IMR-90 (cell line): ENCODE data around the gene TDRD1. TPM values are rescaled to one million over a fixed set of nuclear protein-coding genes. Genes with fewer than 3 reads are reported as not detected.

ENCODE experiments used
- ATAC-seq: fragments of 200-7000 bp; cut with Tn5 transposase; 2 replicates; pipeline ENCODE4 v1.9.1; 2020; ENCODE audit warnings: low read depth, mild to moderate bottlenecking, moderate library complexity
- BruUV-seq: library from RNA; stranded (reverse); fragments of 400-500 nt; replicated peaks from 2 replicates; lab custom pipeline; 2021; lab: Mats Ljungman, UMichigan
- CTCF ChIA-PET: fragments of 300-600 bp; formaldehyde crosslinking; extraction: SDS; loops from one replicate; lab custom pipeline; 2021; ENCODE audit warnings: antibody characterized with exemption; lab: Yijun Ruan, JAX
- POLR2A ChIA-PET: fragments of 300-600 bp; sonication (Branson Sonifier 250); formaldehyde crosslinking; loops from one replicate; lab custom pipeline; 2022; ENCODE audit warnings: antibody characterized with exemption; ENCODE audit not compliant: unreplicated experiment; lab: Charles Lee
- DNase-seq: peaks from one replicate; pipeline ENCODE4 v3.0.0; 2013
- H2AFZ ChIP-seq: replicated peaks from 2 replicates; pipeline ENCODE3; 2013; ENCODE audit warnings: low read length, mild to moderate bottlenecking; ENCODE audit not compliant: poor library complexity
- H2AK5ac ChIP-seq: 2 replicates; pipeline ENCODE4 v1.6.1; 2013; ENCODE audit warnings: low read depth, low read length, inconsistent platforms
- H2AK9ac ChIP-seq: replicated peaks from 2 replicates; pipeline ENCODE3; 2013; ENCODE audit warnings: mild to moderate bottlenecking, low read depth, low read length, moderate library complexity; ENCODE audit not compliant: poor library complexity
- H2BK120ac ChIP-seq: 2 replicates; pipeline ENCODE4 v1.6.1; 2013; ENCODE audit warnings: low read depth, low read length, inconsistent platforms
- H2BK15ac ChIP-seq: 3 replicates; pipeline ENCODE4 v1.6.1; 2013; ENCODE audit warnings: low read depth, low read length, inconsistent platforms
- H2BK20ac ChIP-seq: 2 replicates; pipeline ENCODE4 v1.6.1; 2013; ENCODE audit warnings: low read depth, mild to moderate bottlenecking, inconsistent platforms, low read length, moderate library complexity
- H2BK5ac ChIP-seq: 2 replicates; pipeline ENCODE4 v1.6.1; 2013; ENCODE audit warnings: mild to moderate bottlenecking, low read depth, low read length, inconsistent platforms; ENCODE audit not compliant: poor library complexity, severe bottlenecking
- H3K14ac ChIP-seq: replicated peaks from 2 replicates; pipeline ENCODE4 v1.6.1; 2013; ENCODE audit warnings: low read depth, low read length, inconsistent platforms
- H3K18ac ChIP-seq: 2 replicates; pipeline ENCODE4 v1.6.1; 2013; ENCODE audit warnings: low read depth, low read length, control low read depth
- H3K23ac ChIP-seq: 2 replicates; pipeline ENCODE4 v1.6.1; 2013; ENCODE audit warnings: low read depth, low read length, inconsistent platforms
- H3K27ac ChIP-seq: 2 replicates; pipeline ENCODE4 v1.5.1; 2013; ENCODE audit warnings: mild to moderate bottlenecking, control low read depth, low read length; ENCODE audit not compliant: insufficient read depth
- H3K27me3 ChIP-seq: 2 replicates; pipeline ENCODE4 v1.6.1; 2013; ENCODE audit warnings: low read length; ENCODE audit not compliant: control insufficient read depth, insufficient read depth
- H3K36me3 ChIP-seq: 2 replicates; pipeline ENCODE4 v1.6.1; 2013; ENCODE audit warnings: low read length, mixed read lengths; ENCODE audit not compliant: control insufficient read depth, insufficient read depth
- H3K4ac ChIP-seq: 2 replicates; pipeline ENCODE4 v1.6.1; 2013; ENCODE audit warnings: low read depth, low read length, inconsistent platforms
- H3K4me1 ChIP-seq: 2 replicates; pipeline ENCODE4 v1.6.1; 2013; ENCODE audit warnings: low read length, mixed read lengths; ENCODE audit not compliant: control insufficient read depth, insufficient read depth
- H3K4me2 ChIP-seq: 2 replicates; pipeline ENCODE4 v1.6.1; 2013; ENCODE audit warnings: low read depth, mild to moderate bottlenecking, control low read depth, low read length, moderate library complexity
- H3K4me3 ChIP-seq: 2 replicates; pipeline ENCODE4 v1.5.1; 2013; ENCODE audit warnings: low read depth, mild to moderate bottlenecking, control low read depth, low read length, moderate library complexity; ENCODE audit not compliant: insufficient read depth
- H3K56ac ChIP-seq: 2 replicates; pipeline ENCODE4 v1.6.1; 2013; ENCODE audit warnings: low read length, inconsistent platforms; ENCODE audit not compliant: insufficient read depth; ENCODE audit errors: extremely low read depth
- H3K79me1 ChIP-seq, 2 experiments: 2 replicates each; pipeline ENCODE4 v1.6.1; 2013; ENCODE audit warnings: low read length in 2 of 2, inconsistent platforms in 1 of 2, low read depth in 1 of 2
- H3K9ac ChIP-seq: 2 replicates; pipeline ENCODE4 v1.6.1; 2013; ENCODE audit warnings: low read depth, low read length, control low read depth
- H3K9me1 ChIP-seq: 2 replicates; pipeline ENCODE4 v1.6.1; 2013; ENCODE audit warnings: low read length, inconsistent platforms; ENCODE audit not compliant: insufficient read depth
- H3K9me3 ChIP-seq: 2 replicates; pipeline ENCODE4 v1.6.1; 2013; ENCODE audit warnings: low read length; ENCODE audit not compliant: control insufficient read depth, insufficient read depth
- H4K20me1 ChIP-seq: 2 replicates; pipeline ENCODE4 v1.6.1; 2013; ENCODE audit warnings: low read length, inconsistent platforms; ENCODE audit not compliant: insufficient read depth
- H4K5ac ChIP-seq: 2 replicates; pipeline ENCODE4 v1.6.1; 2013; ENCODE audit warnings: mild to moderate bottlenecking, low read depth, low read length, control low read depth
- H4K8ac ChIP-seq, 2 experiments: 2 replicates each; pipeline ENCODE4 v1.6.1; 2013; ENCODE audit warnings: low read depth in 2 of 2, low read length in 2 of 2, control low read depth in 1 of 2, inconsistent platforms in 1 of 2
- H4K91ac ChIP-seq: 2 replicates; pipeline ENCODE4 v1.6.1; 2013; ENCODE audit warnings: low read depth, low read length, inconsistent platforms; ENCODE audit not compliant: insufficient read depth
- CEBPB ChIP-seq: IDR thresholded peaks from 2 replicates; pipeline ENCODE4 v1.6.1; 2012; ENCODE audit warnings: low read depth, low read length, improper control_type of control experiment
- CHD1 ChIP-seq: IDR thresholded peaks from 2 replicates; pipeline ENCODE4 v1.6.1; 2012; ENCODE audit warnings: low read depth, low read length, improper control_type of control experiment
- CTCF ChIP-seq: conservative IDR thresholded peaks from 2 replicates; pipeline ENCODE4 v1.5.1; 2012; ENCODE audit warnings: mild to moderate bottlenecking, low read depth, low read length, improper control_type of control experiment
- MAFK ChIP-seq: IDR thresholded peaks from 2 replicates; pipeline ENCODE4 v1.6.1; 2012; ENCODE audit warnings: low read depth, low read length, improper control_type of control experiment
- MXI1 ChIP-seq: IDR thresholded peaks from 2 replicates; pipeline ENCODE4 v1.6.1; 2012; ENCODE audit warnings: low read depth, mild to moderate bottlenecking, low read length, moderate library complexity, borderline replicate concordance
- POLR2A ChIP-seq: IDR thresholded peaks from 2 replicates; pipeline ENCODE4 v1.6.1; 2012; ENCODE audit warnings: mild to moderate bottlenecking, low read depth, low read length
- RAD21 ChIP-seq: IDR thresholded peaks from 2 replicates; pipeline ENCODE4 v1.6.1; 2012; ENCODE audit warnings: low read length, improper control_type of control experiment
- RFX5 ChIP-seq: IDR thresholded peaks from 2 replicates; pipeline ENCODE4 v1.8.0; 2012; ENCODE audit warnings: low read depth, mild to moderate bottlenecking, low read length, moderate library complexity
- WGBS, 2 experiments: methylation state at CpG; one replicate each; pipeline versions ENCODE4 v1.1.5 to v1.1.7; 2013; ENCODE audit warnings: missing lambda C conversion rate in 2 of 2; ENCODE audit not compliant: insufficient read length in 1 of 2; ENCODE audit errors: extremely low coverage in 2 of 2; 5-methylcytosine and 5-hydroxymethylcytosine counted together
- dilution Hi-C: fragments of 300-500 bp; cut with HindIII; formaldehyde crosslinking; loops from one replicate; pipeline ENCODE4 v1.14.3; 2018; ENCODE audit warnings: low sequenced_read_pairs; ENCODE audit not compliant: unreplicated experiment
- in situ Hi-C: fragments of 300-500 bp; cut with MboI; formaldehyde crosslinking; loops from 3 replicates; pipeline ENCODE4 v1.14.3; 2019; ENCODE audit warnings: low sequenced_read_pairs, inconsistent platforms, mixed read lengths
- intact Hi-C: fragments of 100-400 bp; cut with micrococcal nuclease; formaldehyde crosslinking; loops from 2 replicates; pipeline ENCODE4 v1.10.0; 2022
- polyA plus RNA-seq, 3 experiments: library from polyadenylated mRNA; depleted of rRNA; stranded (reverse); fragments of >200 nt; gene quantifications; 2 replicates each; pipeline ENCODE4 v1.2.3, GENCODE V29; 2012; ENCODE audit warnings: low replicate concordance in 1 of 3
- total RNA-seq: library from RNA; depleted of rRNA; stranded (reverse); fragments of >200 nt; gene quantifications from 2 replicates; pipeline ENCODE4 v1.2.3, GENCODE V29; 2012

The TDRD1 gene
- total and polyA plus RNA-seq, 2 of the 4 experiments (the other 2 are of a cell fraction), result not detected

GRCh38 chr10:114202812-114203211 is 23.7 kb downstream of the TDRD1 start:
- ChIA-PET POLR2A (no interaction called here), CTCF (interaction anchor here (0.6 kb wide), 1 partner anchor 879 kb away, joined by 3 read pairs; no protein-coding TSS in a partner anchor)
- Histone ChIP-seq H3K27ac (no peak overlapping the region), H3K4me2 (no peak overlapping the region), H4K5ac (no peak overlapping the region), H3K9me1 (no peaks in the 10 kb centered on the region), H3K79me1 (no peaks in the 10 kb centered on the region), H3K36me3 (no peaks in the 10 kb centered on the region), H2BK5ac (no peak overlapping the region), H3K4me3 (no peak overlapping the region), H2AK9ac (no peak overlapping the region), H2BK15ac (no peak overlapping the region), H3K9me3 (no peaks in the 10 kb centered on the region), H4K91ac (no peak overlapping the region), H3K4ac (no peak overlapping the region), H3K9ac (no peak overlapping the region), H3K14ac (no peak overlapping the region), H3K18ac (no peak overlapping the region), H3K56ac (no peak overlapping the region), H3K23ac (no peak overlapping the region), H4K8ac (no peak overlapping the region), H3K4me1 (no peaks in the 10 kb centered on the region), H2AFZ (no peak overlapping the region), H4K20me1 (no peaks in the 10 kb centered on the region), H2AK5ac (no peak overlapping the region), H2BK120ac (no peak overlapping the region), H2BK20ac (no peak overlapping the region), H3K27me3 (peaks cover 13% of the 10 kb centered on the region)
- BruUV-seq, result no TSS peak
- in situ Hi-C loops, result no loop called here
- dilution Hi-C loops, result no loop called here
- intact Hi-C loops, result no loop called here
- ATAC-seq (no peak), DNase-seq (no peak)
- TF ChIP-seq MXI1 (no peak), CEBPB (no peak), CTCF (no peak), RAD21 (no peak), MAFK (no peak), POLR2A (no peak), CHD1 (no peak), RFX5 (no peak)
- no CpG with 5 or more reads among the region's 3 CpGs for WGBS, 2 experiments
